ENCODE measurements around the gene TREML2. TPM values are rescaled to one million over a fixed set of nuclear protein-coding genes. Genes with fewer than 3 reads are reported as not detected.
A peak's percentile ranks its signal among the peaks of the same experiment; 100 is the strongest.

TREML2 gene
- total RNA-seq, 1 donor from 2014 or later, result not detected

DNA sequence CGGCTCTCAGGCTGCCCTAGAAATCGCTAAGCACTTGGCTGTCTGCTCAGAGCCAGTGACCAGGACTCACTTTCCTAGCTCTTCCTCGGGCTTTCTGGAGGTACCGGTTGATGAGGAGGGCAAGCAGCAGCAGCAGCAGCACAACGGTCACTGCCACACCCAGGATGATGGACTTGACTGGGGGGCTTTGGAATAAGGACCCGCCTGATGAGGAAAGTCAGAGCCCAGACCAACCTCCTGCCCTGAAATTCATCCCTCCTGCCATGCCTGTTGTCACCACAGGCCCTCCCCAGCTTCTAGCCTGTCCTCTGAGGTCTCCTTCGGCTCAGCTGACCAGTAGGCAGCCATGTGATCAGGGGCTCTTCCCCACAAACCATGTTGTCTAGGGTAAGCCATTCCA is 16.2 kb downstream of the TREML2 start:
- Mint-ChIP-seq H3K27ac (no peak overlapping the region), H3K9me3 (ENCODE audit: low read depth) (no peaks in the 10 kb centered on the region), H3K27me3 (peaks cover 10% of the 10 kb centered on the region), H3K4me1 (ENCODE audit: low read depth) (peaks cover 13% of the 10 kb centered on the region), H3K4me3 (ENCODE audit: low read depth) (no peak overlapping the region), H3K36me3 (ENCODE audit: insufficient read depth) (no peaks in the 10 kb centered on the region)
- TF ChIP-seq, protein P1, sequence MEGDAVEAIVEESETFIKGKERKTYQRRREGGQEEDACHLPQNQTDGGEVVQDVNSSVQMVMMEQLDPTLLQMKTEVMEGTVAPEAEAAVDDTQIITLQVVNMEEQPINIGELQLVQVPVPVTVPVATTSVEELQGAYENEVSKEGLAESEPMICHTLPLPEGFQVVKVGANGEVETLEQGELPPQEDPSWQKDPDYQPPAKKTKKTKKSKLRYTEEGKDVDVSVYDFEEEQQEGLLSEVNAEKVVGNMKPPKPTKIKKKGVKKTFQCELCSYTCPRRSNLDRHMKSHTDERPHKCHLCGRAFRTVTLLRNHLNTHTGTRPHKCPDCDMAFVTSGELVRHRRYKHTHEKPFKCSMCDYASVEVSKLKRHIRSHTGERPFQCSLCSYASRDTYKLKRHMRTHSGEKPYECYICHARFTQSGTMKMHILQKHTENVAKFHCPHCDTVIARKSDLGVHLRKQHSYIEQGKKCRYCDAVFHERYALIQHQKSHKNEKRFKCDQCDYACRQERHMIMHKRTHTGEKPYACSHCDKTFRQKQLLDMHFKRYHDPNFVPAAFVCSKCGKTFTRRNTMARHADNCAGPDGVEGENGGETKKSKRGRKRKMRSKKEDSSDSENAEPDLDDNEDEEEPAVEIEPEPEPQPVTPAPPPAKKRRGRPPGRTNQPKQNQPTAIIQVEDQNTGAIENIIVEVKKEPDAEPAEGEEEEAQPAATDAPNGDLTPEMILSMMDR (IDR thresholded peaks at IDR 0.05; ENCODE audit: unreplicated experiment), result no peak
- DNase-seq (ENCODE audit: low spot score, unreplicated experiment), result no peak

DNA sequence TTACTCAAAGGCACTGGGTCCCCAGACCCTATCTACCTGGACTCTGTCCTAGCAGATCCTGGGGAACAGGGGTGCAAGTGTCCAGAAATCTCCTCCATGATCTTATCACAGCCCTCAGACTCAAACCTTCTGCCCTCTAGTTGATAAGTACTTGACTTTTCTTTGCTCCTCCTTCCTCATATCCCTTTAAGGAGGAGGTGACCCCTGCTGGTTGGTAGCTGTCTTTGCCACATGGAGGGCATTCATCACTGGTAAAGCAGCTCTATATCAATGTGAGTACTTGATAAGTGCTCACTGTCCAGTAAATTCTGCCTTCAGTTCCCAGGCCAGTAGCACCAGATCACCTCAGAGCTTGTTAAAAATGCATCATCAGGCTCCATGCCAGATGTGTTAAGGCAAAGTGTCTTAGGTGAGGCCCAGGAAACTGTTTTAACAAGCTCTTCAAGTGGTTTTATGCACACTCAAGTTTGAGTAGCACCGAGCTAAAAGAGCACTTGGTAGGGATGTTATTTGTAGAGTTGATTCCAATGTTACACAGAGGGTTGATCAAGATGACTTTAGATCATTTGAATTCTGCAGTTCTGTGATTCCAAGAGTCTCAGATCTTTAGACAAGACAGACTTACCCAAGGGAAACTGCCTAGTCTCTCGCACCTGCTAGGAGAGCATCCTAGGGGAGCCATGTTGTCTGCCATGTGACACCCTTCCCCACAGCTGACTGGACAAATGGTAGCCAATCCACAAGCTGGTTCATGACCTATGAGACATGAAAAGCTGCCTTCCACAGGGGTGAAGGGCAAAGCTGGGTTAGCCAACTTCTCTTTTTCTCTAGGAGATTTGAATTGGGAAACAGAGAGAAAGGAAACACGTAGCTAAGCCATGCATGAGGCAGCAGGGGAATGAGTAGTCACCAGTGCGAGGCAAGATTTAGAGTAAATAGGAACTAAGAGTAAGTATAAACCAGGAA is 18.6 kb downstream of the TREML2 start:
- TF ChIP-seq, protein P1 (IDR thresholded peaks at IDR 0.05; ENCODE audit: unreplicated experiment), result peak; percentile 70
- no peak overlapping the region for H3K4me3 Mint-ChIP-seq (ENCODE audit: low read depth)
- no peak overlapping the region for H3K27ac Mint-ChIP-seq
- H3K9me3 Mint-ChIP-seq (ENCODE audit: low read depth), result no peaks in the 10 kb centered on the region
- no peaks in the 10 kb centered on the region for H3K36me3 Mint-ChIP-seq (ENCODE audit: insufficient read depth)
- DNase-seq (ENCODE audit: low spot score, unreplicated experiment), result no peak
- H3K27me3 Mint-ChIP-seq, result peaks cover 10% of the 10 kb centered on the region
- H3K4me1 Mint-ChIP-seq (ENCODE audit: low read depth), result peaks cover 7% of the 10 kb centered on the region

DNA sequence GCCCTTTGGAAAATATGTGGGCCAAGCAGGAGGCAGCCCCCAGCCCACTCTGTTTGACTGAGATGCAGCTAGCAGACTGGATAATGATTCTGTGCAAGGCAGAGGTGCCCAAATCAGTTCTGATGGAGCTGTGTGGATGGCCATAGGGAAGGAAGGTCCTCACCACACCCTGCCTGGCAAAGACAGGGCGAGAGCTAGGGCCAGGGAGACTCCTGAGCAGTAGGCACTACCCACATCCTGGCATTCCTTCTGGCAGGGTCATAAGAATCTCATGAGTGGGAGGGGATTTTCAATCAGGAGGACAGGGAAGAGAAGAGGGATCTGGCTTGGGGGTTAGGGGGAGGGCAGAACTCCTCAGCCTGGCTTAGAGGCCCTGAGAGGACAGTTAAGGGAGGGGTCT is 19.4 kb downstream of the TREML2 start:
- TF ChIP-seq, protein P1 (IDR thresholded peaks at IDR 0.05; ENCODE audit: unreplicated experiment), result no peak
- Mint-ChIP-seq H3K4me3 (ENCODE audit: low read depth) (no peak overlapping the region), H3K27me3 (peaks cover 14% of the 10 kb centered on the region), H3K9me3 (ENCODE audit: low read depth) (no peaks in the 10 kb centered on the region), H3K27ac (no peak overlapping the region), H3K4me1 (ENCODE audit: low read depth) (no peaks in the 10 kb centered on the region), H3K36me3 (ENCODE audit: insufficient read depth) (no peaks in the 10 kb centered on the region)
- DNase-seq (ENCODE audit: low spot score, unreplicated experiment), result no peak

DNA sequence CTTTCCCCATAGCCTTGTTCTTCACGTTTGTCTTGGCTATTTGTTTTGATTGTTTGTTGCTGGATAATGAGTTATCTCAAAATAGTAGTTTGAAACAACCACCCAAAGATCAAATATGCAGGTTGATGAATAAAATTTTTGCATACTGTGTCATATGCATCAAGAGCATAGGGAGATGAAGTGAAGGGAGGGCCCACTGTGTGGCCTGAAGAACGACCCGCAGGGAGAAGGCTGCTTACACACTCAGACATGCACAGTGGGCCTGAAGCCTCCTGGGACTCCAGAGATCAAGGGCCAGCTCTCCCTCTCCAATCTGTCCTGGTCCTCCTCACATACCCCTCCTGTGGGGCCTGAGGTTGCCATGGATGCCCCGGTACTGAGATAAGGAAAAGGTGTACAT is 21.8 kb downstream of the TREML2 start:
- H3K27me3 Mint-ChIP-seq, result peaks cover 13% of the 10 kb centered on the region
- no peak overlapping the region for H3K4me3 Mint-ChIP-seq (ENCODE audit: low read depth)
- H3K27ac Mint-ChIP-seq, result no peak overlapping the region
- H3K9me3 Mint-ChIP-seq (ENCODE audit: low read depth), result no peaks in the 10 kb centered on the region
- no peaks in the 10 kb centered on the region for H3K4me1 Mint-ChIP-seq (ENCODE audit: low read depth)
- no peak for DNase-seq (ENCODE audit: low spot score, unreplicated experiment)
- TF ChIP-seq, protein P1 (IDR thresholded peaks at IDR 0.05; ENCODE audit: unreplicated experiment), result no peak
- no peaks in the 10 kb centered on the region for H3K36me3 Mint-ChIP-seq (ENCODE audit: insufficient read depth)

DNA sequence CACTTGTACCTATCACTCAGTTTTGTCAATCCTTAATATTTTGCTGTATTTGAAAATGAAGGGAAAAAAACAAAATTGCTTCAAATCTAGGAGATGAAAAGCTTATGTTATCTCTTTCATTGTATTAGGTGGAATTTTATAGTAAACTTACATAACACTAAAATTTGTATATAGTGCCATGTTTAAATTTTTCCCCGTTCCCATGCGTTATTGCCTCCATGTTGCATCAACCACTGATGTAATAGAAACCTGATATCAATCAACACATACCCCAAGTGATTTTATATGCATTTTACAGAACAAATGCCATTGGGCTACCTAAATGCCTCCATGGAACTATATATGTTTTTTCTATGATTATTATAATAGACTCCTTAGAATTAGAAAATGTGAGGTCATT is 23.3 kb downstream of the TREML2 start:
- H3K4me1 Mint-ChIP-seq (ENCODE audit: low read depth), result no peaks in the 10 kb centered on the region
- no peaks in the 10 kb centered on the region for H3K9me3 Mint-ChIP-seq (ENCODE audit: low read depth)
- no peak overlapping the region for H3K27ac Mint-ChIP-seq
- H3K4me3 Mint-ChIP-seq (ENCODE audit: low read depth), result no peak overlapping the region
- H3K27me3 Mint-ChIP-seq, result peaks cover 13% of the 10 kb centered on the region
- TF ChIP-seq, protein P1 (IDR thresholded peaks at IDR 0.05; ENCODE audit: unreplicated experiment), result no peak
- H3K36me3 Mint-ChIP-seq (ENCODE audit: insufficient read depth), result no peaks in the 10 kb centered on the region
- no peak for DNase-seq (ENCODE audit: low spot score, unreplicated experiment)
